Thoracic aorta (tissue), 2 donors: Measurements from ENCODE around the gene OR9A4. TPM values are rescaled to one million over a fixed set of nuclear protein-coding genes. Genes with fewer than 3 reads are reported as not detected.

Source experiments
- ATAC-seq: fragments of 150-250 bp; one replicate; pipeline ENCODE4 v1.8.0; 2017; ENCODE audit warnings: low read depth; ENCODE audit not compliant: insufficient number of reproducible peaks, low FRiP score
- DNase-seq: peaks from one replicate; pipeline ENCODE4 v3.0.0-alpha.2; 2020; ENCODE audit warnings: low spot score
- H3K27ac ChIP-seq, 2 donors: fragments of 200-600 bp; sonication (generic); 1 replicate in 1 of 2; 2 replicates in 1 of 2; pipeline ENCODE4 v1.5.1; 2016; ENCODE audit warnings: mild to moderate bottlenecking in 2 of 2, moderate library complexity in 2 of 2
- H3K27me3 ChIP-seq: fragments of 200-600 bp; sonication (generic); replicated peaks from 2 replicates; pipeline ENCODE4 v1.6.0; 2016; ENCODE audit warnings: mild to moderate bottlenecking; ENCODE audit not compliant: insufficient read depth
- H3K36me3 ChIP-seq: fragments of 200-600 bp; sonication (generic); one replicate; pipeline ENCODE4 v1.5.1; 2016
- H3K4me1 ChIP-seq, 2 donors: fragments of 200-600 bp; sonication (generic); 1 replicate in 1 of 2; 2 replicates in 1 of 2; pipeline versions ENCODE4 v1.5.1 to v1.6.0; 2016; ENCODE audit warnings: low read depth in 2 of 2, mild to moderate bottlenecking in 1 of 2; ENCODE audit not compliant: control insufficient read depth in 1 of 2
- H3K4me3 ChIP-seq: fragments of 200-600 bp; sonication (generic); 2 replicates; pipeline ENCODE4 v1.5.1; 2016; ENCODE audit warnings: mild to moderate bottlenecking
- H3K9me3 ChIP-seq: fragments of 200-600 bp; sonication (generic); 2 replicates; pipeline ENCODE4 v1.5.1; 2016
- total RNA-seq, 2 donors: library from RNA; depleted of rRNA; stranded (reverse); fragments of >200 nt; gene quantifications; one replicate each; pipeline versions ENCODE4 v1.1.0 to v1.2.3, GENCODE V29; 2016
- TF ChIP-seq, protein P1 (sequence below): fragments of 200-600 bp; sonication (generic); IDR thresholded peaks from one replicate; pipeline ENCODE4 v1.5.1; 2019; ENCODE audit warnings: antibody characterized with exemption

OR9A4 gene
- total RNA-seq, 2 donors from 2014 or later, result not detected

DNA sequence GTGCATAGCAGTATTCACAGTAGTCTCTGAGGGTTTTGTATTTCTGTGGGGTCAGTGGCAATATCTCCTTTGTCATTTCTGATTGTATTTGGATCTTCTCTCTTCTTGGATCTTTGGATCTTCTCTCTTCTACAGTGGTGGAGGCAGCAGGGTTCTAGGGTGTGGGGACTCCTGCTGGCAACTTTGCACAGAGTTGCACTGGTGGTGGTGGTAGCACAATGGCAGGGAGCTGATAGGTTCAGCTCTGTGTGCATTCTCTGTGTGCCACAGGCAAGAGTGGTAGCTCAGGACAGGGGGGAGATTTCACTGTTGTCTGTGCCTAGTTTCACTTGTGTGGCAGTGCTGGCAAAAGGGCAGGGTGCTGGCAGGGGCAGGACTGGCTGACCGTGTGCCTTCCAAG is 39.8 kb upstream of the OR9A4 start:
- TF ChIP-seq, protein P1, sequence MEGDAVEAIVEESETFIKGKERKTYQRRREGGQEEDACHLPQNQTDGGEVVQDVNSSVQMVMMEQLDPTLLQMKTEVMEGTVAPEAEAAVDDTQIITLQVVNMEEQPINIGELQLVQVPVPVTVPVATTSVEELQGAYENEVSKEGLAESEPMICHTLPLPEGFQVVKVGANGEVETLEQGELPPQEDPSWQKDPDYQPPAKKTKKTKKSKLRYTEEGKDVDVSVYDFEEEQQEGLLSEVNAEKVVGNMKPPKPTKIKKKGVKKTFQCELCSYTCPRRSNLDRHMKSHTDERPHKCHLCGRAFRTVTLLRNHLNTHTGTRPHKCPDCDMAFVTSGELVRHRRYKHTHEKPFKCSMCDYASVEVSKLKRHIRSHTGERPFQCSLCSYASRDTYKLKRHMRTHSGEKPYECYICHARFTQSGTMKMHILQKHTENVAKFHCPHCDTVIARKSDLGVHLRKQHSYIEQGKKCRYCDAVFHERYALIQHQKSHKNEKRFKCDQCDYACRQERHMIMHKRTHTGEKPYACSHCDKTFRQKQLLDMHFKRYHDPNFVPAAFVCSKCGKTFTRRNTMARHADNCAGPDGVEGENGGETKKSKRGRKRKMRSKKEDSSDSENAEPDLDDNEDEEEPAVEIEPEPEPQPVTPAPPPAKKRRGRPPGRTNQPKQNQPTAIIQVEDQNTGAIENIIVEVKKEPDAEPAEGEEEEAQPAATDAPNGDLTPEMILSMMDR, result no peak
- Histone ChIP-seq H3K27ac (no peak overlapping the region), H3K36me3 (no peaks in the 10 kb centered on the region), H3K27me3 (no peaks in the 10 kb centered on the region), H3K4me3 (no peak overlapping the region), H3K9me3 (no peaks in the 10 kb centered on the region), H3K4me1 (no peaks in the 10 kb centered on the region)
- ATAC-seq (no peak), DNase-seq (no peak)

DNA sequence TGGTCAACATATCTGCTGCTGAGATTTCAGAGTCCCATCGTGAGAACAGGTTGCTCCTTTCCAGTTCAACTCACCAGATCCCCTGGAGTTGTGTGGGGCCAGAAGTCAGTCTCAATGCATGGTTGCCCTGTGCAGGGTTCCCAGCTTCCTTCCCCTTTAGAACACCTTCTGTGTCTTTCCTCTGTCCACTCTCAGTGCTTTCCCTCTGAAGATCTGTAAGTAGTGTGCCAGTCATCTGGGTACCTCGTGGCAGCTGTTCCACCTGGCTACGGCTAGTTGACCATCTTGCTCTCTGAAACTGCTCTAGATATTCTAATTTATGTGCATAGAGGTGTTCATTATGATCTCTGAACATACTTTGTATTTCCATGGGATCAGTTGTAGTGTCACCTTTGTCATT is 38.8 kb upstream of the OR9A4 start:
- TF ChIP-seq, protein P1, result no peak
- DNase-seq (no peak), ATAC-seq (no peak)
- no peaks in the 10 kb centered on the region for H3K4me1 ChIP-seq
- H3K27me3 ChIP-seq, result no peaks in the 10 kb centered on the region
- no peak overlapping the region for H3K27ac ChIP-seq
- H3K4me3 ChIP-seq, result no peak overlapping the region
- H3K36me3 ChIP-seq, result no peaks in the 10 kb centered on the region
- H3K9me3 ChIP-seq, result no peaks in the 10 kb centered on the region

GRCh38 chr7:141880960-141881359 is 35.2 kb upstream of the OR9A4 start:
- DNase-seq (no peak), ATAC-seq (no peak)
- Histone ChIP-seq H3K9me3 (no peaks in the 10 kb centered on the region), H3K27me3 (no peaks in the 10 kb centered on the region), H3K4me3 (no peak overlapping the region), H3K4me1 (no peaks in the 10 kb centered on the region), H3K36me3 (no peaks in the 10 kb centered on the region), H3K27ac (no peak overlapping the region)
- TF ChIP-seq, protein P1, result no peak

- TF ChIP-seq, protein P1, result no peak
- H3K4me3 ChIP-seq, result no peak overlapping the region
- DNase-seq, result no peak
- H3K27me3 ChIP-seq, result no peaks in the 10 kb centered on the region
- H3K27ac ChIP-seq, result no peak overlapping the region
- no peaks in the 10 kb centered on the region for H3K36me3 ChIP-seq
- no peaks in the 10 kb centered on the region for H3K4me1 ChIP-seq
- no peaks in the 10 kb centered on the region for H3K9me3 ChIP-seq
- ATAC-seq, result no peak
Measured at GRCh38 chr7:141884539-141885225, 31.5 kb upstream of the OR9A4 start.

DNA sequence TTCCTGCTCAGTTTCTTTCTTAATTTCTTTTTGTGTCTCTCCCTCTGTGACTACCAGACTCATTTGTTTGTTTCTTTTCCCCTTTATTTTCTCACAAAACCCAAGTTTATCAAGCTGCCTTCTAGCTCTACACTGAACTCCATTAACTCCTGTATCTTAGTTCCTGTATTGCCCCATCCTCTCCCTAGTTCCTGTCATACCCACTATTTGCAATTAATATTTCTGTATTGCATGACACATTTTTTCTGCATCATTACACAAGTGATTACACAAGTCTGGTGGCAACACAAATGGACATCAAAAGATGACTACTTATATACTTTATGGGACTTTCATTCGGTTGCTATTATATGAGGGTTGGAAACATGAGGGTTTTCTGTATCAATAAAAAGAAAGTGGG is 26.9 kb upstream of the OR9A4 start:
- DNase-seq, result no peak
- no peak overlapping the region for H3K27ac ChIP-seq
- H3K27me3 ChIP-seq, result no peaks in the 10 kb centered on the region
- H3K36me3 ChIP-seq, result no peaks in the 10 kb centered on the region
- H3K9me3 ChIP-seq, result no peaks in the 10 kb centered on the region
- ATAC-seq, result no peak
- no peak overlapping the region for H3K4me3 ChIP-seq
- no peaks in the 10 kb centered on the region for H3K4me1 ChIP-seq
- TF ChIP-seq, protein P1, result no peak
